Neural progenitor cell (in vitro differentiated cells): ENCODE data around the gene KDELR1. TPM values are rescaled to one million over a fixed set of nuclear protein-coding genes. Genes with fewer than 3 reads are reported as not detected.
"Not testable (repeated sequence)": the region's sequence is repeated elsewhere in the genome, so short reads cannot be mapped to it uniquely, and the experiment has no call there.

ENCODE experiments used
- DNase-seq: peaks from one replicate; pipeline ENCODE4 v3.0.0-alpha.2; 2016; ENCODE audit warnings: low spot score
- H2AFZ ChIP-seq: fragments of 200-600 bp; sonication (generic); replicated peaks from 2 replicates; pipeline ENCODE4 v1.6.1; 2016; ENCODE audit warnings: antibody characterized with exemption
- H3F3A ChIP-seq: fragments of 200-600 bp; sonication (generic); 2 replicates; pipeline ENCODE4 v1.6.1; 2016; ENCODE audit warnings: antibody characterized with exemption, low read depth
- H3K27ac ChIP-seq: fragments of 200-600 bp; sonication (generic); 2 replicates; pipeline ENCODE4 v1.5.1; 2016; ENCODE audit warnings: mild to moderate bottlenecking
- H3K27me3 ChIP-seq: fragments of 200-600 bp; sonication (generic); 2 replicates; pipeline ENCODE4 v1.6.1; 2016; ENCODE audit warnings: mild to moderate bottlenecking, moderate library complexity
- H3K36me3 ChIP-seq: fragments of 200-600 bp; sonication (generic); 2 replicates; pipeline ENCODE4 v1.5.1; 2016
- H3K4me1 ChIP-seq: fragments of 200-600 bp; sonication (generic); 2 replicates; pipeline ENCODE4 v1.6.1; 2016; ENCODE audit warnings: mixed run types
- H3K4me2 ChIP-seq: fragments of 200-600 bp; sonication (generic); 2 replicates; pipeline ENCODE4 v1.6.1; 2016
- H3K4me3 ChIP-seq: fragments of 200-600 bp; sonication (generic); 2 replicates; pipeline ENCODE4 v1.5.1; 2016
- H3K79me2 ChIP-seq: fragments of 200-600 bp; sonication (generic); 2 replicates; pipeline ENCODE4 v1.6.1; 2016; ENCODE audit warnings: low read depth
- H3K9ac ChIP-seq: fragments of 200-600 bp; sonication (generic); 2 replicates; pipeline ENCODE4 v1.6.1; 2016
- H3K9me3 ChIP-seq: fragments of 200-600 bp; sonication (generic); 2 replicates; pipeline ENCODE4 v1.5.1; 2016; ENCODE audit warnings: low read depth
- H4K20me1 ChIP-seq: fragments of 200-600 bp; sonication (generic); 2 replicates; pipeline ENCODE4 v1.6.1; 2016; ENCODE audit warnings: low read depth
- H3K27ac Mint-ChIP-seq: 3 replicates; pipeline ENCODE4 v1.8.0; 2021; ENCODE audit warnings: mixed read lengths
- H3K27me3 Mint-ChIP-seq: 2 replicates; pipeline ENCODE4 v1.8.0; 2022; ENCODE audit warnings: low read depth, mild to moderate bottlenecking, inconsistent platforms, moderate library complexity, mixed read lengths; ENCODE audit not compliant: insufficient read depth
- H3K36me3 Mint-ChIP-seq: 3 replicates; pipeline ENCODE4 v1.8.0; 2021; ENCODE audit warnings: mixed read lengths
- H3K4me1 Mint-ChIP-seq: 3 replicates; pipeline ENCODE4 v1.8.0; 2021; ENCODE audit warnings: mixed read lengths
- H3K4me3 Mint-ChIP-seq: 3 replicates; pipeline ENCODE4 v1.8.0; 2021; ENCODE audit warnings: mild to moderate bottlenecking, moderate library complexity, mixed read lengths
- H3K9me3 Mint-ChIP-seq: 3 replicates; pipeline ENCODE4 v1.8.0; 2020; ENCODE audit warnings: mixed read lengths
- EZH2 ChIP-seq: fragments of 200-600 bp; sonication (generic); IDR thresholded peaks from 2 replicates; pipeline ENCODE4 v1.6.1; 2017; ENCODE audit warnings: antibody characterized with exemption, mild to moderate bottlenecking, moderate library complexity
- EZH2phosphoT487 ChIP-seq: fragments of 200-600 bp; sonication (generic); IDR thresholded peaks from 2 replicates; pipeline ENCODE4 v1.6.1; 2017; ENCODE audit warnings: antibody characterized with exemption
- total RNA-seq: library from RNA; depleted of rRNA; stranded (reverse); fragments of >200 nt; gene quantifications from 2 replicates; pipeline ENCODE4 v1.2.3, GENCODE V29; 2015; ENCODE audit warnings: low replicate concordance
- TF ChIP-seq, protein P1 (sequence below): fragments of 200-600 bp; sonication (generic); IDR thresholded peaks from 2 replicates; pipeline ENCODE4 v1.5.1; 2017; ENCODE audit warnings: antibody characterized with exemption, mild to moderate bottlenecking

KDELR1 gene
- total RNA-seq, 1 donor from 2014 or later, result 106 TPM

DNA sequence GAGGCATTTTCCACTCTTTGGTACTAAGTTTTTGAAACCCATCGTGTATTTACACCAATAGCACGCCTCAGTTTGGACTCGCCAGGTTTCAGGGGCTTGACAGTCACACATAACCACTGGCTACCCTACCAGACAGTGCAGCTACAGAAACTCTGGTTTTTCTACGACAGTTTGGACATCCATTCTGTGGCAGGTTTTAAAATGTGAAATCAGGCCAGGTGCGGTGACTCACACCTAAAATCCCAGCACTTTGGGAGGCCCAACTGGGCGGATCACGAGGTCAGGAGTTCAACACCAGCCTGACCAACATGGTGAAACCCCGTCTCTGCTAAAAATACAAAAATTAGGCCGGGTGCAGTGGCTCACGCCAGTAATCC, 13.2 kb downstream of the KDELR1 start:
- no peak for DNase-seq
- H4K20me1 ChIP-seq, result no peaks in the 10 kb centered on the region
- TF ChIP-seq, protein P1, sequence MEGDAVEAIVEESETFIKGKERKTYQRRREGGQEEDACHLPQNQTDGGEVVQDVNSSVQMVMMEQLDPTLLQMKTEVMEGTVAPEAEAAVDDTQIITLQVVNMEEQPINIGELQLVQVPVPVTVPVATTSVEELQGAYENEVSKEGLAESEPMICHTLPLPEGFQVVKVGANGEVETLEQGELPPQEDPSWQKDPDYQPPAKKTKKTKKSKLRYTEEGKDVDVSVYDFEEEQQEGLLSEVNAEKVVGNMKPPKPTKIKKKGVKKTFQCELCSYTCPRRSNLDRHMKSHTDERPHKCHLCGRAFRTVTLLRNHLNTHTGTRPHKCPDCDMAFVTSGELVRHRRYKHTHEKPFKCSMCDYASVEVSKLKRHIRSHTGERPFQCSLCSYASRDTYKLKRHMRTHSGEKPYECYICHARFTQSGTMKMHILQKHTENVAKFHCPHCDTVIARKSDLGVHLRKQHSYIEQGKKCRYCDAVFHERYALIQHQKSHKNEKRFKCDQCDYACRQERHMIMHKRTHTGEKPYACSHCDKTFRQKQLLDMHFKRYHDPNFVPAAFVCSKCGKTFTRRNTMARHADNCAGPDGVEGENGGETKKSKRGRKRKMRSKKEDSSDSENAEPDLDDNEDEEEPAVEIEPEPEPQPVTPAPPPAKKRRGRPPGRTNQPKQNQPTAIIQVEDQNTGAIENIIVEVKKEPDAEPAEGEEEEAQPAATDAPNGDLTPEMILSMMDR, result no peak
- TF ChIP-seq EZH2 (no peak), EZH2phosphoT487 (no peak)
- Mint-ChIP-seq H3K9me3 (no peaks in the 10 kb centered on the region), H3K4me1 (peaks cover 10% of the 10 kb centered on the region), H3K4me3 (no peak overlapping the region), H3K36me3 (peaks cover 9% of the 10 kb centered on the region), H3K27me3 (peaks cover 6% of the 10 kb centered on the region), H3K27ac (no peak overlapping the region)
- H3K4me1 ChIP-seq, result no peaks in the 10 kb centered on the region
- H3K27me3 ChIP-seq, result no peaks in the 10 kb centered on the region
- H3K4me3 ChIP-seq, result no peak overlapping the region
- H2AFZ ChIP-seq, result no peak overlapping the region
- H3K79me2 ChIP-seq, result no peaks in the 10 kb centered on the region
- H3F3A ChIP-seq, result peaks cover 12% of the 10 kb centered on the region
- no peaks in the 10 kb centered on the region for H3K36me3 ChIP-seq
- no peak overlapping the region for H3K4me2 ChIP-seq
- H3K9ac ChIP-seq, result no peak overlapping the region
- no peaks in the 10 kb centered on the region for H3K9me3 ChIP-seq
- no peak overlapping the region for H3K27ac ChIP-seq

DNA sequence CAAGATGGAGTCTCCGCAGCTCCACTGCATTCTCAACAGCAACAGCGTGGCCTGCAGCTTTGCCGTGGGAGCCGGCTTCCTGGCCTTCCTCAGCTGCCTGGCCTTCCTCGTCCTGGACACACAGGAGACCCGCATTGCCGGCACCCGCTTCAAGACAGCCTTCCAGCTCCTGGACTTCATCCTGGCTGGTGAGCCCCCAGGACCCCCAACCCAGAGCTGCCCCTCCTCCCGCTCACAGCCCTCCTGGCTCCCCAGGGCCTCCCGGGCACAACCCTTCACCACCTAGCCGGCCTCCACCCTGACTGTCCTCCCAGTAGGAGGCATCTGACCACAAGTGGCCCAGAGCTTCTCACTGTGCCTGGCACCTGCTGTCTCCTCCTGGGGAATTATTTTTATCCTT, 17.8 kb downstream of the KDELR1 start:
- Histone ChIP-seq H3F3A (peaks cover 3% of the 10 kb centered on the region), H3K27ac (no peak overlapping the region), H3K79me2 (no peaks in the 10 kb centered on the region), H3K36me3 (no peaks in the 10 kb centered on the region), H3K4me2 (no peak overlapping the region), H2AFZ (peak overlapping the region; percentile 79), H4K20me1 (no peaks in the 10 kb centered on the region), H3K9ac (no peak overlapping the region), H3K4me3 (no peak overlapping the region), H3K4me1 (no peaks in the 10 kb centered on the region), H3K9me3 (no peaks in the 10 kb centered on the region), H3K27me3 (no peaks in the 10 kb centered on the region)
- no peak for DNase-seq
- Mint-ChIP-seq H3K4me1 (peaks cover 26% of the 10 kb centered on the region), H3K27ac (peak overlapping the region; percentile 82), H3K4me3 (no peak overlapping the region), H3K36me3 (no peaks in the 10 kb centered on the region), H3K27me3 (peaks cover 11% of the 10 kb centered on the region), H3K9me3 (no peaks in the 10 kb centered on the region)
- TF ChIP-seq, protein P1, result no peak

DNA sequence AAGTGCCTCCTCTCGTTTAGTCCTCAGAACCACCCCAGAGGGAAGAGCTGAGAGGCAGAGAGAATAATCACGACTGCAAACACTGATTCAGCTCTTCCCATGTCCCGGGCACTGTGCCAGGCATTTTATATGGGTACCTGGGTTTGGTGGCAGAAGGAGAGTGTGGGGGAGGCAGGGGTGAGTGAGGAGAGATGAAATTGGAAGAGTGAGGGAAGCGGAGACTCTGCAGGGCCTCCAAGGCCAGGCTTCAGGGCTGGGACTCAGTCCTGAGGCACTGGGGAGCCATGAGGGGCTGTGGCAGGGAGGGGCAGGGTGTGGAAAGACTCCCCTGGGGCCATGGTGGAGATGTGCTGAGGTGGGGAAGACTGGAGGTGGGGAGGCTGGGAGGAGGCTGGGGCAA, 18.4 kb downstream of the KDELR1 start:
- H3K4me2 ChIP-seq, result no peak overlapping the region
- no peaks in the 10 kb centered on the region for H3K27me3 ChIP-seq
- no peak overlapping the region for H3K27ac ChIP-seq
- H2AFZ ChIP-seq, result peak overlapping the region; percentile 79
- no peaks in the 10 kb centered on the region for H3K36me3 ChIP-seq
- H3K79me2 ChIP-seq, result no peaks in the 10 kb centered on the region
- TF ChIP-seq EZH2 (no peak), EZH2phosphoT487 (no peak)
- TF ChIP-seq, protein P1, result no peak
- H3K9me3 ChIP-seq, result no peaks in the 10 kb centered on the region
- Mint-ChIP-seq H3K4me1 (peaks cover 30% of the 10 kb centered on the region), H3K27me3 (peaks cover 11% of the 10 kb centered on the region), H3K4me3 (no peak overlapping the region), H3K27ac (peak overlapping the region; percentile 82), H3K36me3 (no peaks in the 10 kb centered on the region), H3K9me3 (no peaks in the 10 kb centered on the region)
- H3K4me1 ChIP-seq, result no peaks in the 10 kb centered on the region
- H3K4me3 ChIP-seq, result no peak overlapping the region
- DNase-seq, result no peak
- no peaks in the 10 kb centered on the region for H4K20me1 ChIP-seq
- no peaks in the 10 kb centered on the region for H3F3A ChIP-seq
- H3K9ac ChIP-seq, result no peak overlapping the region

DNA sequence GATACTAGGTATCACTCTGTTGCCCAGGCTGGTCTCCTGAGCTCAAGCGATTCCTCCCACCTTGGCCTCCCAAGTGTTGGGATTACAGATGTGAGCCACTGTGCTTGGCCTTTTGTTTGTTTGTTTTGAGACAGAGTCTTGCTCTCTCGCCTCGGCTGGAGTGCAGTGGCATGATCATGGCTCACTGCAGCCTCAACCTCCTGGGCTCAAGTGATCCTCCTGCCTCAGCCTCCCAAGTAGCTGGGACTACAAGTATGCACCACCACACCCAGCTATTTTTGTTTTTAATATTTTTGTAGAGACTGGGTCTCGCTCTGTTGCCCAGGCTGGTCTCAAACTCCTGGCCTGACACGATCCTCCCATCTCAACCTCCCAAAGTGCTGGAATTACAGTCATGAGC, 19.6 kb downstream of the KDELR1 start:
- H3K27ac Mint-ChIP-seq, H3K36me3 Mint-ChIP-seq, H3K9me3 Mint-ChIP-seq, DNase-seq, H3K27me3 ChIP-seq, H3K9me3 ChIP-seq, H4K20me1 ChIP-seq, H3K4me2 ChIP-seq, H3K4me1 ChIP-seq, H2AFZ ChIP-seq, H3K36me3 ChIP-seq, H3K4me3 ChIP-seq, H3K27ac ChIP-seq, H3K9ac ChIP-seq, H3F3A ChIP-seq, H3K4me3 Mint-ChIP-seq, H3K79me2 ChIP-seq: not testable (repeated sequence)
- Mint-ChIP-seq H3K4me1 (peaks cover 31% of the 10 kb centered on the region), H3K27me3 (peaks cover 11% of the 10 kb centered on the region)
